Measurements from ENCODE around the gene TRMT6. TPM values are rescaled to one million over a fixed set of nuclear protein-coding genes. Genes with fewer than 3 reads are reported as not detected.

The TRMT6 gene
- total and polyA plus RNA-seq, 8 donors, result 7.3 to 14.5 (median 12.3) TPM

GRCh38 chr20:5913166-5913565 is 37.2 kb downstream of the TRMT6 start:
- intact Hi-C loops (cut with DNase I), result no loop called here
- Histone ChIP-seq H3K4me3 (no peak overlapping the region), H3K27me3 (peaks cover 26 to 72% of the 10 kb centered on the region in 2 donors), H3K27ac (no peak overlapping the region), H3K4me1 (peaks cover 0 to 9% of the 10 kb centered on the region in 2 donors), H3K36me3 (no peaks in the 10 kb centered on the region), H3K9me3 (no peaks in the 10 kb centered on the region)
- ATAC-seq (no peak), DNase-seq (no peak)
- no peak for TF ChIP-seq CTCF (IDR thresholded peaks at IDR 0.05)

GRCh38 chr20:5910186-5910585 is 40.1 kb downstream of the TRMT6 start:
- no peak overlapping the region for H3K4me3 ChIP-seq
- peaks cover 0 to 9% of the 10 kb centered on the region in 2 donors for H3K4me1 ChIP-seq
- H3K27ac ChIP-seq, result no peak overlapping the region
- peaks cover 26 to 78% of the 10 kb centered on the region in 2 donors for H3K27me3 ChIP-seq
- H3K9me3 ChIP-seq, result no peaks in the 10 kb centered on the region
- TF ChIP-seq CTCF (IDR thresholded peaks at IDR 0.05), result no peak
- ATAC-seq, result no peak
- DNase-seq, result no peak
- no peaks in the 10 kb centered on the region for H3K36me3 ChIP-seq
- intact Hi-C loops (cut with DNase I), result no loop called here

DNA sequence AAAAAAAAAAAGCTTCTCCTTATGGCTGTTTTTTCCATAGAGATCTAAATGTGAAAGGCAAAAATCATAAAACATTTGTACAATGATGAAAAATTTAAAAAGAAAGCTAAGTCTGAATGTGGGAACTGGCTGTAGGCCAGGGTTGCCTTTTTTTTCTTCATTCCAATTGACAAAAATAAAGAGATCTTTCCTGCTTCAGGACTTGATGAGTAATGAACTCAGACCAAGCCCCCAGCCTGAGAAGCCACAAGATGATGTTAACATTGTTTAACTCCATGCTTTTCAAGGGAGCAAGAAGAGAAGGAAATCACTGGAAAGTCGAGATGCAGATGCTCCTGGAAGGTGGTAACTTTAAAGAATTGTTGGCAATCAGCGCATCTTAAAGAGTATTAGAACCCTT is 41.4 kb downstream of the TRMT6 start:
- ATAC-seq, result no peak
- TF ChIP-seq CTCF (IDR thresholded peaks at IDR 0.05), result no peak

GRCh38 chr20:5900908-5901307 is 49.4 kb downstream of the TRMT6 start:
- Histone ChIP-seq H3K9me3 (no peaks in the 10 kb centered on the region), H3K4me1 (no peaks in the 10 kb centered on the region), H3K4me3 (no peak overlapping the region), H3K27me3 (no peaks in the 10 kb centered on the region), H3K27ac (no peak overlapping the region), H3K36me3 (no peaks in the 10 kb centered on the region)
- no peak for ATAC-seq
- intact Hi-C loops (cut with DNase I), result no loop called here
- TF ChIP-seq CTCF (IDR thresholded peaks at IDR 0.05), result no peak
- DNase-seq, result no peak

More for the DNA sequence above, 41.4 kb downstream of the TRMT6 start:
- intact Hi-C loops (cut with DNase I), result no loop called here
- H3K27ac ChIP-seq, result no peak overlapping the region
- DNase-seq, result no peak
- H3K36me3 ChIP-seq, result no peaks in the 10 kb centered on the region
- H3K4me3 ChIP-seq, result no peak overlapping the region
- H3K4me1 ChIP-seq, result peaks cover 0 to 9% of the 10 kb centered on the region in 2 donors
- peaks cover 26 to 69% of the 10 kb centered on the region in 2 donors for H3K27me3 ChIP-seq
- no peaks in the 10 kb centered on the region for H3K9me3 ChIP-seq

DNA sequence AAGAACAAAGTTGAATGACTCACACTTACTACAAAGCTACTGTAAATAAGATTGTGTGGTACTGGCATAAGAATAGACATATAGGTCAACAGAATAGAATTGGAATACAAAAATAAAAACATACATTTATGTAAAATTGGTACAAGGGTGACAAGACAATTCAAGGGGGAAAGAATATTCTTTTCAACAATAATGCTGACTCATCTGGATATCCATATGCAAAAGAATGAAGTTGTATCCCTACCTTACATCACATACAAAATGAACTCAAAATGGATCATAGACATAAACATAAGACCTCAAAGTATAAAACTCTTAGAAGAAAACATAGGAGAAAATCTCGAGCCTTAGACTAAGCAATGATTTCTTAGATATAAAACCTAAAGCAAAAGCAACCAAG is 50.9 kb downstream of the TRMT6 start:
- ATAC-seq (no peak), DNase-seq (no peak)
- no peaks in the 10 kb centered on the region for H3K27me3 ChIP-seq
- no peaks in the 10 kb centered on the region for H3K9me3 ChIP-seq
- no peak overlapping the region for H3K27ac ChIP-seq
- intact Hi-C loops (cut with DNase I), result no loop called here
- H3K4me3 ChIP-seq, result no peak overlapping the region
- no peaks in the 10 kb centered on the region for H3K36me3 ChIP-seq
- TF ChIP-seq CTCF (IDR thresholded peaks at IDR 0.05), result no peak
- no peaks in the 10 kb centered on the region for H3K4me1 ChIP-seq

Measured in left lung (tissue), 10 donors.